Activated naive CD4-positive, alpha-beta T cell (primary cell): Measurements from ENCODE around the gene NRN1L.

ENCODE experiments used
- DNase-seq, 4 experiments: peaks; one replicate each; lab custom pipeline; 2025; lab: John Stamatoyannopoulos, UW

Gene NRN1L

GRCh38 chr16:67935402-67936123 lies 50.9 kb downstream of the NRN1L start:
- peak; percentile 61 to 91 (median 78) for DNase-seq
